Activated CD8-positive, alpha-beta memory T cell treated with anti-CD3 and anti-CD28 coated beads, Interleukin-2, amount 50 U/mL, for 4 hours (primary cell): ENCODE results near the gene CEBPA.

Source experiments
- DNase-seq: peaks from one replicate; pipeline ENCODE4 v3.0.0-alpha.2; 2020

Gene CEBPA

GRCh38 chr19:33302175-33302973 is at the start of gene CEBPA:
CEBPA (minus strand) TSS chr19:33302534; CDS start chr19:33302414, 120 bp downstream.
- DNase-seq = peak; percentile 60

GRCh38 chr19:33350538-33351309 is 48.4 kb upstream of the CEBPA start:
- DNase-seq = no peak

GRCh38 chr19:33349319-33350289 is 47.3 kb upstream of the CEBPA start:
- DNase-seq = no peak

GRCh38 chr19:33348301-33349010 is 46.1 kb upstream of the CEBPA start:
- no peak for DNase-seq

- no peak for DNase-seq
These were observed 45.0 kb upstream of the CEBPA start for GRCh38 chr19:33347300-33347699.

- no peak for DNase-seq
These were observed 44.3 kb upstream of the CEBPA start for GRCh38 chr19:33346665-33347064.

- no peak for DNase-seq
These were observed 42.8 kb upstream of the CEBPA start for GRCh38 chr19:33345163-33345562.

- no peak for DNase-seq
These were observed 42.2 kb upstream of the CEBPA start for GRCh38 chr19:33344573-33344925.

- no peak for DNase-seq
These were observed 41.7 kb upstream of the CEBPA start for GRCh38 chr19:33343859-33344572.

GRCh38 chr19:33343301-33343700 is 41.0 kb upstream of the CEBPA start:
- no peak for DNase-seq

- DNase-seq = no peak
These were observed 38.7 kb upstream of the CEBPA start for GRCh38 chr19:33340991-33341390.

- no peak for DNase-seq
These were observed 37.0 kb upstream of the CEBPA start for GRCh38 chr19:33339016-33339984.

GRCh38 chr19:33335446-33335845 is 33.1 kb upstream of the CEBPA start:
- DNase-seq = no peak

GRCh38 chr19:33334271-33334670 is 31.9 kb upstream of the CEBPA start:
- no peak for DNase-seq

- no peak for DNase-seq
These were observed 31.3 kb upstream of the CEBPA start for GRCh38 chr19:33333642-33334041.

- no peak for DNase-seq
These were observed 30.8 kb upstream of the CEBPA start for GRCh38 chr19:33333151-33333550.

- no peak for DNase-seq
These were observed 29.9 kb upstream of the CEBPA start for GRCh38 chr19:33332248-33332647.

GRCh38 chr19:33329736-33330135 is 27.4 kb upstream of the CEBPA start:
- no peak for DNase-seq

- DNase-seq = no peak
These were observed 26.7 kb upstream of the CEBPA start for GRCh38 chr19:33329060-33329459.

GRCh38 chr19:33325920-33326319 is 23.6 kb upstream of the CEBPA start:
- no peak for DNase-seq

- DNase-seq = no peak
These were observed 22.3 kb upstream of the CEBPA start for GRCh38 chr19:33324628-33325027.
